ENCODE results near the gene ALDH7A1.

The ALDH7A1 gene

DNA sequence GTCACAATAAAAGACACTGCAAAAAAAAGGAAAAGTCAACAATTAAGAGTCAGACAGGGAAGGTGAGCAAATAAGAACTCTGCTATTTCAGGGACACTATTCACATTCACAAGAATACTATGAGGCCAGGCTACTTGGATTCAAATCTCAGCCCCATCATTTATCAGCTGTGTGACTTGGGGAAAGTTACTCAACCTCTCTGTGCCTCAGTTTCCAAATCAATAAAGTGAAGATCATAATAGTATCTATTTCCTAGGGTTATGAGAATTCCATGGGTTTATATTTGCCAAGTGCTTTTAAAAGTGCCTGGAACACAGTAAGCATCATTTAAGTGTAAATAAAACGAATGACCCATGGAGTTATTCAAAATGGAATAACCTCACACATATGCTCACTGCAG lies 56.4 kb downstream of the ALDH7A1 start:
- TF ChIP-seq POLR2AphosphoS5 (IDR thresholded peaks at IDR 0.05; ENCODE audit: low read depth, low read length): no peak
- TF ChIP-seq SIN3A (IDR thresholded peaks at IDR 0.05; ENCODE audit: borderline replicate concordance, insufficient read depth, low read length): no peak
- no peak for TF ChIP-seq FOXP2 (optimal IDR thresholded peaks at IDR 0.05; ENCODE audit: borderline replicate concordance, extremely low read depth, extremely low read length, insufficient read depth)
- TF ChIP-seq TAF1 (IDR thresholded peaks at IDR 0.05; ENCODE audit: borderline replicate concordance, insufficient read depth, low read length): no peak
- TF ChIP-seq, protein P1, sequence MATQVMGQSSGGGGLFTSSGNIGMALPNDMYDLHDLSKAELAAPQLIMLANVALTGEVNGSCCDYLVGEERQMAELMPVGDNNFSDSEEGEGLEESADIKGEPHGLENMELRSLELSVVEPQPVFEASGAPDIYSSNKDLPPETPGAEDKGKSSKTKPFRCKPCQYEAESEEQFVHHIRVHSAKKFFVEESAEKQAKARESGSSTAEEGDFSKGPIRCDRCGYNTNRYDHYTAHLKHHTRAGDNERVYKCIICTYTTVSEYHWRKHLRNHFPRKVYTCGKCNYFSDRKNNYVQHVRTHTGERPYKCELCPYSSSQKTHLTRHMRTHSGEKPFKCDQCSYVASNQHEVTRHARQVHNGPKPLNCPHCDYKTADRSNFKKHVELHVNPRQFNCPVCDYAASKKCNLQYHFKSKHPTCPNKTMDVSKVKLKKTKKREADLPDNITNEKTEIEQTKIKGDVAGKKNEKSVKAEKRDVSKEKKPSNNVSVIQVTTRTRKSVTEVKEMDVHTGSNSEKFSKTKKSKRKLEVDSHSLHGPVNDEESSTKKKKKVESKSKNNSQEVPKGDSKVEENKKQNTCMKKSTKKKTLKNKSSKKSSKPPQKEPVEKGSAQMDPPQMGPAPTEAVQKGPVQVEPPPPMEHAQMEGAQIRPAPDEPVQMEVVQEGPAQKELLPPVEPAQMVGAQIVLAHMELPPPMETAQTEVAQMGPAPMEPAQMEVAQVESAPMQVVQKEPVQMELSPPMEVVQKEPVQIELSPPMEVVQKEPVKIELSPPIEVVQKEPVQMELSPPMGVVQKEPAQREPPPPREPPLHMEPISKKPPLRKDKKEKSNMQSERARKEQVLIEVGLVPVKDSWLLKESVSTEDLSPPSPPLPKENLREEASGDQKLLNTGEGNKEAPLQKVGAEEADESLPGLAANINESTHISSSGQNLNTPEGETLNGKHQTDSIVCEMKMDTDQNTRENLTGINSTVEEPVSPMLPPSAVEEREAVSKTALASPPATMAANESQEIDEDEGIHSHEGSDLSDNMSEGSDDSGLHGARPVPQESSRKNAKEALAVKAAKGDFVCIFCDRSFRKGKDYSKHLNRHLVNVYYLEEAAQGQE (IDR thresholded peaks at IDR 0.05; ENCODE audit: insufficient read depth in 1 of 2, low read depth in 2 of 2, low read length in 2 of 2): no peak

GRCh38 chr5:126536874-126537273 lies 58.1 kb downstream of the ALDH7A1 start:
- TF ChIP-seq TAF1 (IDR thresholded peaks at IDR 0.05; ENCODE audit: borderline replicate concordance, insufficient read depth, low read length) (no peak), SIN3A (IDR thresholded peaks at IDR 0.05; ENCODE audit: borderline replicate concordance, insufficient read depth, low read length) (no peak), POLR2AphosphoS5 (IDR thresholded peaks at IDR 0.05; ENCODE audit: low read depth, low read length) (no peak), FOXP2 (optimal IDR thresholded peaks at IDR 0.05; ENCODE audit: borderline replicate concordance, extremely low read depth, extremely low read length, insufficient read depth) (no peak)
- TF ChIP-seq, protein P1 (IDR thresholded peaks at IDR 0.05; ENCODE audit: insufficient read depth in 1 of 2, low read depth in 2 of 2, low read length in 2 of 2): no peak

- TF ChIP-seq FOXP2 (optimal IDR thresholded peaks at IDR 0.05; ENCODE audit: borderline replicate concordance, extremely low read depth, extremely low read length, insufficient read depth) (no peak), SIN3A (IDR thresholded peaks at IDR 0.05; ENCODE audit: borderline replicate concordance, insufficient read depth, low read length) (no peak), POLR2AphosphoS5 (IDR thresholded peaks at IDR 0.05; ENCODE audit: low read depth, low read length) (no peak), TAF1 (IDR thresholded peaks at IDR 0.05; ENCODE audit: borderline replicate concordance, insufficient read depth, low read length) (no peak)
- TF ChIP-seq, protein P1 (IDR thresholded peaks at IDR 0.05; ENCODE audit: insufficient read depth in 1 of 2, low read depth in 2 of 2, low read length in 2 of 2): no peak
Measured at GRCh38 chr5:126535856-126536545, 59.0 kb downstream of the ALDH7A1 start.

- no peak for TF ChIP-seq FOXP2 (optimal IDR thresholded peaks at IDR 0.05; ENCODE audit: borderline replicate concordance, extremely low read depth, extremely low read length, insufficient read depth)
Measured at GRCh38 chr5:126534553-126534952, 60.5 kb downstream of the ALDH7A1 start.

GRCh38 chr5:126531543-126532120 lies 63.4 kb downstream of the ALDH7A1 start:
- TF ChIP-seq POLR2AphosphoS5 (IDR thresholded peaks at IDR 0.05; ENCODE audit: low read depth, low read length): no peak
- no peak for TF ChIP-seq FOXP2 (optimal IDR thresholded peaks at IDR 0.05; ENCODE audit: borderline replicate concordance, extremely low read depth, extremely low read length, insufficient read depth)
- TF ChIP-seq, protein P1 (IDR thresholded peaks at IDR 0.05; ENCODE audit: insufficient read depth in 1 of 2, low read depth in 2 of 2, low read length in 2 of 2): no peak
- no peak for TF ChIP-seq SIN3A (IDR thresholded peaks at IDR 0.05; ENCODE audit: borderline replicate concordance, insufficient read depth, low read length)
- no peak for TF ChIP-seq TAF1 (IDR thresholded peaks at IDR 0.05; ENCODE audit: borderline replicate concordance, insufficient read depth, low read length)

Measured in PFSK-1 (cell line).